Activated naive CD8-positive, alpha-beta T cell treated with anti-CD3 and anti-CD28 coated beads, Interleukin-2, amount 50 U/mL, for 24 hours (primary cell): Measurements from ENCODE around the gene NRXN3.

Experiments used
- ATAC-seq: fragments of 150-1000 bp; cut with Tn5 transposase; one replicate; pipeline ENCODE4 v1.10.0; 2021
- DNase-seq: peaks from one replicate; pipeline ENCODE4 v3.0.0; 2021
- H3K27ac Mint-ChIP-seq: one replicate; pipeline ENCODE4 v1.8.0; 2021; ENCODE audit warnings: mild to moderate bottlenecking, mixed read lengths
- H3K27me3 Mint-ChIP-seq: one replicate; pipeline ENCODE4 v1.8.0; 2021; ENCODE audit warnings: mixed read lengths
- H3K36me3 Mint-ChIP-seq: one replicate; pipeline ENCODE4 v1.8.0; 2021; ENCODE audit warnings: low read depth, mixed read lengths
- H3K4me1 Mint-ChIP-seq: one replicate; pipeline ENCODE4 v1.8.0; 2021; ENCODE audit warnings: mixed read lengths
- H3K4me3 Mint-ChIP-seq: one replicate; pipeline ENCODE4 v1.8.0; 2021; ENCODE audit warnings: mild to moderate bottlenecking, moderate library complexity, mixed read lengths
- H3K9me3 Mint-ChIP-seq: one replicate; pipeline ENCODE4 v1.8.0; 2021; ENCODE audit warnings: mixed read lengths

Gene NRXN3

DNA sequence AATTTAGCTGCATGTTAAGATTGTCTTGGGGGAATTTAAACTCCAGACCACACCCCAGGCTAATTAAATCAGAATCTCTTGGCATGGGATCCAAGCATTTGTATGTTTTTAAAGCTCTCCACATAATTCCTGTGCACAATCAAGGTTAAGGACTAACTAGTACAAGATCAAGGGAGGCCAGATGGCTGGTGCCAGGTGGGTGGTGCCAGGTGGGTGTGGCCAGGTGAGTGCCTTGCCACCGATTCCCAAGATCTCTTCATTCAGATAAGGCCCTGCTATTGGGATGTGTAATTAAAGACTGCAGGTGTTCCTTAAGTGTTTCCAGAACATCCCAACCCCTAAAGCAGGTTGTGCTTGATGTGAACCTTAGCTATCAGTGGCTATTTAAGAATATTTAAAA, 75.1 kb downstream of the NRXN3 start:
- Mint-ChIP-seq H3K4me3 (no peak overlapping the region), H3K27ac (no peak overlapping the region), H3K27me3 (no peaks in the 10 kb centered on the region), H3K36me3 (no peaks in the 10 kb centered on the region), H3K4me1 (no peaks in the 10 kb centered on the region), H3K9me3 (no peaks in the 10 kb centered on the region)
- ATAC-seq: no peak
- no peak for DNase-seq

DNA sequence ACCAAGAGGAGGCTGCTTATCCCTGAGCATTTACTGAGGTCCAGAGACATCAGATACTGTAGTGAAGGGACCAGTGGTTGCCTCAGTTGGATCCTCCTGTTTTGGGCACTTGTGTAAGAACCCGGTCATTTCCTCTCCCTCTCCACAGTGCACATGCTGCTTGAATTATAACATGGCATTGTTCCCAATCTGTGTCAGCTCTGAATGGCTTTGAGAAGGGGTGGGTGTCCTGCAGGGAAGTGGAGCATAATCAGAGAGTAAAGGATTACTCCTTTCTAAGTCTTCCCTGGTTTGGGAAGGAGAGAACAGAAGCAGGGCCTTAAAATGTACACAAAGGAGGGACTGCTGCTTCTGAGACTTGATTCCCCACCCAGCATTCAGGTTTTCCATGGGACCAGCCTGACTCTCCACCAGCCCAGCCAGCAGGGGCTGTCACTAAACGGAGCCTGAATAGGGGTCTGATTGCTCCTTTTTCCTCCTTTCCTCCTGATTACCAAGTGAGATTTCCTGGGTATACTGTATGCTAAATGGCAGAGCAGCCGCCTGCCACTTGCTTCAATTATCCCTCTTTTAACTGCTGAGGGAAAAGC, 78.4 kb downstream of the NRXN3 start:
- no peaks in the 10 kb centered on the region for H3K9me3 Mint-ChIP-seq
- DNase-seq (no peak), ATAC-seq (no peak)
- H3K36me3 Mint-ChIP-seq: no peaks in the 10 kb centered on the region
- H3K4me3 Mint-ChIP-seq: no peak overlapping the region
- H3K27ac Mint-ChIP-seq: no peak overlapping the region
- no peaks in the 10 kb centered on the region for H3K4me1 Mint-ChIP-seq
- no peaks in the 10 kb centered on the region for H3K27me3 Mint-ChIP-seq

DNA sequence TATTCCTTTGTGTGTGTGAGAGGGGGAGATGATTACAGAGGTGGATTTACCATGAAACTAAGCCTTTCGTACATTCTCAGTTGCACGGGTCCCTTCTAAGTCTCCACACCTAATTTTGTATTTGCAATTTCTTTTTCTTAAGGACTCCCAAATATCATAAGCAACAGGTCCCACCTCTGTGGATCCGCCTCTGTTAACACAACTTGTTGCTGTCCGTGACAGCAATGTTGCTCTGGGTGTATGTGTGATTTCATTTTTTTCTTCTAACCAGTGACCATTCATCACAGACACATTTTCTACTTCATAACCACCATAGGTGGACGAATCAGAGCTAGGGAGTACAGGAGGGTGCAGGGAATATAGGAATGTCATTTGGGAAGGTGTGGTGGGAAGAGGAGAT, 81.1 kb downstream of the NRXN3 start:
- H3K27ac Mint-ChIP-seq: no peak overlapping the region
- peaks cover 16% of the 10 kb centered on the region for H3K4me1 Mint-ChIP-seq
- H3K36me3 Mint-ChIP-seq: no peaks in the 10 kb centered on the region
- H3K27me3 Mint-ChIP-seq: peaks cover 4% of the 10 kb centered on the region
- ATAC-seq (no peak), DNase-seq (no peak)
- no peak overlapping the region for H3K4me3 Mint-ChIP-seq
- H3K9me3 Mint-ChIP-seq: no peaks in the 10 kb centered on the region

DNA sequence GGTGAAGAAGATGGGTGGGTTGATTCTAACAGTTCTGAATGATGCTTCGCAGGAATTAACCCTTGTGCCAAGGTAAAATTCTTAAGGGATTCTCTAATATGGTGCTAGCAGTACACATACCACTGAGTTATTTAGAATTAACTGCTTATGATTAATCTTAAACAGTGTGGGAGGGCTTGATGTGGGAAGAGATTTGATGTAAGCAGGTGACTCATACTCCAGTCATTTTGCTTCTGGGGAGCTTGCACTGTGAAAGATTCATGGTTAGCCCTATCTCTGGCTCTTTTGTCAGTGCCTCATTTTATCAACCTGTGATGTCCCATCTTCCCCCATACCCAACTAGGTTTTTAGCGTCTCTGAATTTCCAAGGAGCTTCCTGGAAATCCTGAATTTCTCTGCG, 83.8 kb downstream of the NRXN3 start:
- ATAC-seq: peak; percentile 92
- peak overlapping the region; percentile 29 for H3K27ac Mint-ChIP-seq
- H3K27me3 Mint-ChIP-seq: peaks cover 11% of the 10 kb centered on the region
- peaks cover 5% of the 10 kb centered on the region for H3K9me3 Mint-ChIP-seq
- DNase-seq: no peak
- H3K4me1 Mint-ChIP-seq: peaks cover 16% of the 10 kb centered on the region
- H3K4me3 Mint-ChIP-seq: no peak overlapping the region
- no peaks in the 10 kb centered on the region for H3K36me3 Mint-ChIP-seq

DNA sequence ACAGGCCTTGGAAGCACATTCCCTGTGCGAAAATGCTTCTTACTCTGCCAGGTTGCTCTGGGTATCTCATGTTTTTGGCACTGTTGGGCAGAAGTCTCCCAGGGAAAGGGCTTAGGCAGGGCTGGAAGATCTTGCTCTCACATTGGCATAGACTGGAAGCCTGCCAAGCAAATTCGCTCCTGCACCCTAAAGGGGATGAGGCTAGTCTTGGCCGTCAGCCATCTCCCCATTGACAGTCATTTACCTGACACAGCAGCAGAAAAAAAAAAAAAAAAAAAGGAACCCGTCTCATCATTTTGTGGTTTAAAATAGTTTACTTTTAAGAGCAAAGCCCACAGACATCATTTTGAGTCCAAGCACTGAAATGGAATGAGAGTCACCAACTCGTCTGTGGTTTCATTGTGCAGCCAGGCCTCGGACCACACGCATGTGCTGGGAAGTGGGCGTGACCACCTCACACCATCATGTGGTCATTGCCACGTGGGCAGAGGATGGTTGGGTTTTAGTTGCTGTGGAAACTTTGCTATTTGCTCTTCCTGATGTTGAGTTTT, 84.8 kb downstream of the NRXN3 start:
- DNase-seq: peak; percentile 36
- Mint-ChIP-seq H3K36me3 (no peaks in the 10 kb centered on the region), H3K4me3 (peak overlapping the region; percentile 52), H3K27me3 (peaks cover 11% of the 10 kb centered on the region), H3K27ac (peak overlapping the region; percentile 80), H3K9me3 (peaks cover 5% of the 10 kb centered on the region), H3K4me1 (peaks cover 16% of the 10 kb centered on the region)
- peak; percentile 33 for ATAC-seq

DNA sequence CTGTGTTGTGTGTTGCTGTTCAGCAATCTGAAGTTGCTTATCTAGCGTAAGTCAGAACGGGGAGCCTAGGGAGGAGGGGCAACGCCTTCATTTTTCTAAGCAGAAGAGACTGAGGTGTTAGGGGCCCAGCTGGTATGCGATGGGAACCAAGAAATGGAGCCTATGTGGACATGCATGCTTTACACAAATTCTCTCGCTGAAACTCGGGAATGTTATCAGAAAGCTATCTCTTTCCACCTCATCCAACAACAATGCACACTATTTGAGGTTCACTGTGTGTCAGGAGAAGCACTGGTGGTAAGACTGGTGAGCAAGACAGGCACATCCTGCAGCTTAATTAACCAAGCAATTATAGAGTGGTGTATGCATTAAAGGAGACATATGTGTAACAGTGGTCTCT, 89.7 kb downstream of the NRXN3 start:
- H3K9me3 Mint-ChIP-seq: peaks cover 5% of the 10 kb centered on the region
- H3K36me3 Mint-ChIP-seq: no peaks in the 10 kb centered on the region
- H3K4me3 Mint-ChIP-seq: no peak overlapping the region
- DNase-seq (no peak), ATAC-seq (no peak)
- no peak overlapping the region for H3K27ac Mint-ChIP-seq
- H3K4me1 Mint-ChIP-seq: peaks cover 7% of the 10 kb centered on the region
- H3K27me3 Mint-ChIP-seq: peaks cover 11% of the 10 kb centered on the region

DNA sequence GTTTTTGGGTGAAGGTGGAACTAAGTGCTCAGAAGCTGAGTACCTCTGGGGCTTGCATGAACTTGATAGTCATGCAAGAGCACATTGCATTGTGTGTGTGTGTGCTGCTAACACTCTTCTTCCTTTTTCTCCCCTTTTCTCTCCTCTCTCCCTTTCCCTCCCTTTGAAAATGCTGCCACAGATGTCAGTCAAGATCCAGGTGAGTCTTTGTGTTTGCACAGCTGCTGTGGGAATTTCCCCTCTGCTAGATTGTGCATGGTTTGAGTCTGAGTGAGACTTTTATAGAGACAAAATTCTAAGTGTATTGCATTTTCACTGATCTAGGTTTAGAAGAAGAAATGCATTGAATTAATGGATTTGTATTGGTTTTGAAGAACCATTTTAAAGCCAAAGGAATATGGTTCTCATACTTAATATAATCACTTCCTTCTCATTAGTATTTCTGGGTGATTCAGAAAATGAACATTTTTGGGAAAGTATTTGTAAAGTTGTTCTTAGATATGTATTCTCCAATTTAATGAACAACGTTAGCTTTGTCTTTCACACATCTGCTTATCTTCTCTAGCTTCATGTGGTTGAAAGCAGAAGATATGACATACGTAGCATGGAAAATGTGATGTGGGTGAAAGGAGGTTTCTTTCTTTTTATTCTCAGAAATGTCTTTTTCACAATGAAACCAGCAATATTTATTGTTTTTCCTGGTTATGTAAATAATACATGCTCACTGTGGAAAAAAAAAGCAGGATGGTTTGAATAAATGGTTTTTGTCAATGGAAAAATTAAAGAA, 108.5 kb downstream of the NRXN3 start:
- H3K36me3 Mint-ChIP-seq: no peaks in the 10 kb centered on the region
- no peak for DNase-seq
- H3K4me1 Mint-ChIP-seq: no peaks in the 10 kb centered on the region
- peaks cover 18% of the 10 kb centered on the region for H3K27me3 Mint-ChIP-seq
- no peak overlapping the region for H3K27ac Mint-ChIP-seq
- no peak for ATAC-seq
- H3K9me3 Mint-ChIP-seq: no peaks in the 10 kb centered on the region
- no peak overlapping the region for H3K4me3 Mint-ChIP-seq

DNA sequence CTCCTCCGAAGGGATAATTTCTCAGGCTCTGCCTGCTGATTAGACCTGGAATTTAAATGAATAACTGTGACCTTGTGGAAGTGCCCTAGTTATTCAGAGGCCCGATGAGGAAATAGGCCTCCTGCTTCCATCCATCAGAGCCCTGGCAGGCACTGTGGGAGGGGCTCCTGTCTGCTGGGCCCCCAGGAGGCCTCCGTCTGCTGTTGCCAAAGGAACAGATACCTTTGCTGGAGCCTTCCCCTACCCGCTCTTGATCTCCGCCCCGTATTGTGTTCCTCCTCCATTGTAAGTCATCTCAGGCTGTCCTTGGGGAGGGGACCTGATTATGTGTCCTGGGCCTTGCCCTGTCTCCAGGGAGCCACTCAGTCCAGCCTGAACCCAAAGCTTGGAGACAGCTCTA, 112.3 kb downstream of the NRXN3 start:
- DNase-seq (no peak), ATAC-seq (no peak)
- Mint-ChIP-seq H3K9me3 (no peaks in the 10 kb centered on the region), H3K4me3 (no peak overlapping the region), H3K4me1 (no peaks in the 10 kb centered on the region), H3K27me3 (peaks cover 11% of the 10 kb centered on the region), H3K36me3 (no peaks in the 10 kb centered on the region), H3K27ac (no peak overlapping the region)

DNA sequence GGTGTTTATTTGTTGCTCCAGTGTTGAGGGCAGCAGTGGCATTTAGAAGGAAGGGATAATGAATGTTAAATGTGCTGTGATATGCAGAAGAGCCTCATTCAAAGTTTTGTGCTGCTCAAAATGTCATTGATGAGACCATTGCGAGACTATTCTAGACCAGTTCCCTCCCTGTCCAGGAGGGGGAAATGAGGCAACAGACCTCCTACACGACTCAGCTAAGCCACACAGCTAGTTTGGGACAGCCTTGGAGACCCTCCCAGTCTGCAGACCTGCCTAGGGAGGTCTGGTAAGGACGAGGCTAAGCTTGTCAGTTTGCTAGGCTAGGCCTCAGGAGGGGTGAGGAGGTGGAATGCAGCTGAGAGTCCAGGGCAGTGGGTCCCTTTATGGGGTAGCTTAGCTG, 116.0 kb downstream of the NRXN3 start:
- DNase-seq (no peak), ATAC-seq (no peak)
- Mint-ChIP-seq H3K9me3 (no peaks in the 10 kb centered on the region), H3K27ac (no peak overlapping the region), H3K27me3 (peaks cover 9% of the 10 kb centered on the region), H3K4me1 (no peaks in the 10 kb centered on the region), H3K36me3 (no peaks in the 10 kb centered on the region), H3K4me3 (no peak overlapping the region)

DNA sequence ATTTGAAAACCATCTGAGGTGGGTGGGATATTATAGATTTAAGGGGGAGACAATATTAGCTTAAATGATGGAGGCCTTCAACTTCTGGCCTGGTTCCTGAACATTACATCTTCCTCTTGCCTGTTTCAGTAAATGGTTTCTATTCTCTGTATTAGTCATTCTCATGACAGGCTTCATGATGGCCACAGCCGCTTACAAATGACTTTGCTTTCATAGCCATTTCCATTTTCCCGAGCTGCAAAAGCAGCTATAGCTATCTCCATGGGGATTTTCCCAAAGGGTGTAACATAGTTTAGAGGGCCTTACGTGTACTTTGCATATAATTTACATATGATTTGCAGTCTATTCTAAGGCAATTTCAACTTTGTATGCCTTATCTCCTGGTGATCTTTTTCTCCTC, 121.8 kb downstream of the NRXN3 start:
- H3K4me3 Mint-ChIP-seq: no peak overlapping the region
- H3K27ac Mint-ChIP-seq: no peak overlapping the region
- no peaks in the 10 kb centered on the region for H3K9me3 Mint-ChIP-seq
- no peak for DNase-seq
- peaks cover 7% of the 10 kb centered on the region for H3K27me3 Mint-ChIP-seq
- H3K36me3 Mint-ChIP-seq: no peaks in the 10 kb centered on the region
- H3K4me1 Mint-ChIP-seq: no peaks in the 10 kb centered on the region
- no peak for ATAC-seq

DNA sequence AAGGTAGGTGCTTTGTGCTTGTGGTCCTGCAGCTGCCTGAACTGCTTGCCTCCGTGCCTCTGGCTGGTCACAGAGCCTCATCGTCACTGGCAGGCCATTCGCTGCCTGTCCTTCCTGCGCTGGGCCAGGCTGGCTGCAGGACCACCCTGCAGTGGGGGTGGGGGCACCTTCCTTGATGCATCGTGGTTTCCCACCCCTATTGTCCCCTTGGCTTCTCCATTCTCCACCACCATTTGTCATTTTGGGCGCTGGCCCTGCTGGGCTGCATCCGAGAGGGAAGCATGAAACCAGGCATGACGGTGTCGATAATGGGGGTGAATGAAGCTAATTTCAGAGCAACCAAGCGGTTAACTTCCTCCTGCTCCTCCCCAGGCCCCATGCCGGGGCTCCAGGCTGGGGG, 127.7 kb downstream of the NRXN3 start:
- no peak for DNase-seq

DNA sequence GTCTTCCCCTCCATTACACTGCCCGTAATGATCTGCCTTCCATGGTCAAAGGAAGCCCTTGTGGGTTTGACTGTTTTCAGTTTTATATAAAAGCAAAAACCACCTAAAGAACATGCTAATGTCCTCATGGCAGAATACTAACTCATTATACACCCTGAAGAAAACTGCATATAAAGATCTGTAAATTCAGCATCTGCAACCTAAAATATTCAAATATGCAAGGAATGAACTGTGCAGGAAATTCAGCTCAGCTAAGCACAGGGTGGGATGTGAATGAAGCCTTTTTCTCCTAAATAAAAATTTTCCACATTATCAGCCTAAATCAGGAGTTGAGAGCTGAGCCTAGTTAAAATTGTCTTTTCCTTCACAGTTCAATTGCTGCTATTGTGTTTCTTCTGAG, 128.1 kb downstream of the NRXN3 start:
- ATAC-seq: no peak
- Mint-ChIP-seq H3K27ac (no peak overlapping the region), H3K27me3 (peaks cover 8% of the 10 kb centered on the region), H3K4me3 (no peak overlapping the region), H3K36me3 (no peaks in the 10 kb centered on the region), H3K9me3 (peaks cover 4% of the 10 kb centered on the region), H3K4me1 (no peaks in the 10 kb centered on the region)
- no peak for DNase-seq

More for the DNA sequence above, 127.7 kb downstream of the NRXN3 start:
- peaks cover 4% of the 10 kb centered on the region for H3K9me3 Mint-ChIP-seq
- H3K4me1 Mint-ChIP-seq: no peaks in the 10 kb centered on the region
- H3K27me3 Mint-ChIP-seq: peaks cover 9% of the 10 kb centered on the region
- H3K36me3 Mint-ChIP-seq: no peaks in the 10 kb centered on the region
- no peak overlapping the region for H3K4me3 Mint-ChIP-seq
- ATAC-seq: no peak
- H3K27ac Mint-ChIP-seq: no peak overlapping the region

DNA sequence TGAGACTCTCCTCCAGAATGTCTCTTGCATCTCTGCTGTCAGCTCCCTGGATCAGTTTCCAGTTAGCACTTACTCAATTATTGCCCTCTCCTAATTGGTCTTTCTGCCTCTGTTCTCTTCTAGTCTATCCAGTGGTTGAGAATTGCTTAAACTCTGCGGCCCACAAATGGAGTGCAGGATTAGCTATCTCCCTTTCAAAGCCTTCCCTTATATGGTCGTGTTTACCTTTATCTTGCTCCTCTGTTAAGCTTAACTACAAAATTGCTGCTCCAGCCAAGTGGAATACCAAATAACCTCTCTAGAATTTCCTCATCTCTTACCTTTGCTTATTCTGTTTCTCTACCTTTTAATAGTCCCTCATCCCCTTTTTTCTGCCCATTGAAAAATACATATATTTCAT, 132.7 kb downstream of the NRXN3 start:
- no peak overlapping the region for H3K4me3 Mint-ChIP-seq

DNA sequence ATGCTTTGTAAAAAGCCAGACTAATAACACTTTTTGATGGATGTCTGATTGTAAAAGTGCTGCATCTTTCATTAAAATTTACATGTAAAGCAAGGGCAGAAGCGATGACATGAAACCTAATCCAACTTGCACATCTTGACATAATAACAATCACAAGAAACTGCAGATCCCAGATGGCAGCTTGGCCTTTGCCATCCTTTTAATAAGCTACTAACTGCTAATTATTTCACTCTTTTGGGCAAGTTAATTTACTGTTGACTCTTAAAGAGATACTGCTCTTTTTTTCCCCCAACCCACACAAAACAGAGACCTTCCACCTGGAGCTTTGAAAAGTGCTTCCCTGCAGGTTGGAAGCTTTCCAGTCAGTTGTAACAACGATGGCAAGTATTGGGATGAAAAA, 137.5 kb downstream of the NRXN3 start:
- Mint-ChIP-seq H3K27me3 (peaks cover 4% of the 10 kb centered on the region), H3K27ac (no peak overlapping the region), H3K4me1 (no peaks in the 10 kb centered on the region), H3K9me3 (no peaks in the 10 kb centered on the region), H3K36me3 (no peaks in the 10 kb centered on the region), H3K4me3 (no peak overlapping the region)
- no peak for DNase-seq
- ATAC-seq: no peak

More for the DNA sequence above, 132.7 kb downstream of the NRXN3 start:
- DNase-seq: no peak
- H3K4me1 Mint-ChIP-seq: no peaks in the 10 kb centered on the region
- no peaks in the 10 kb centered on the region for H3K36me3 Mint-ChIP-seq
- peaks cover 4% of the 10 kb centered on the region for H3K9me3 Mint-ChIP-seq
- ATAC-seq: no peak
- no peak overlapping the region for H3K27ac Mint-ChIP-seq
- peaks cover 4% of the 10 kb centered on the region for H3K27me3 Mint-ChIP-seq

DNA sequence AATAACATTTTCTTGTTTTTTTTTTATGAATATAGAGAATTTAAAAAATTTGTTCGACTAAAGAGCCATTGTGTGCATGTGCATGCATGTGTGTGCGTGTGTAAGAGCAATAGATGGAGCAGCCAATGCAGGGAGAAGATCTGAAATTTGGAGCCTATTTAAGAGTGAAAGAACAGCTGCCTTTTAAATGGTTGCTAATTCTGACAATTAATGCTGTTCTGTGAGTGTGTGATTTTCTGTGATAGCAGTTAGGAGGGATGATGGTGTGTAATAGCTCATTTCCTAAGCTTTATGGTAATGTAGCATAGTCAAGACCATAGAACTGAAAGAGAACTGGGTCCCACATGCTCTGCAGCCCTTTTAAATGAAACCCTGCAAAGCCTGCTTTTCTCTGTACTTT, 137.9 kb downstream of the NRXN3 start:
- no peaks in the 10 kb centered on the region for H3K36me3 Mint-ChIP-seq
- H3K27me3 Mint-ChIP-seq: peaks cover 4% of the 10 kb centered on the region
- no peaks in the 10 kb centered on the region for H3K4me1 Mint-ChIP-seq
- no peak overlapping the region for H3K4me3 Mint-ChIP-seq
- DNase-seq: no peak
- H3K9me3 Mint-ChIP-seq: no peaks in the 10 kb centered on the region
- no peak for ATAC-seq
- H3K27ac Mint-ChIP-seq: no peak overlapping the region
